ENCODE data around the gene BPIFA1.

DNA sequence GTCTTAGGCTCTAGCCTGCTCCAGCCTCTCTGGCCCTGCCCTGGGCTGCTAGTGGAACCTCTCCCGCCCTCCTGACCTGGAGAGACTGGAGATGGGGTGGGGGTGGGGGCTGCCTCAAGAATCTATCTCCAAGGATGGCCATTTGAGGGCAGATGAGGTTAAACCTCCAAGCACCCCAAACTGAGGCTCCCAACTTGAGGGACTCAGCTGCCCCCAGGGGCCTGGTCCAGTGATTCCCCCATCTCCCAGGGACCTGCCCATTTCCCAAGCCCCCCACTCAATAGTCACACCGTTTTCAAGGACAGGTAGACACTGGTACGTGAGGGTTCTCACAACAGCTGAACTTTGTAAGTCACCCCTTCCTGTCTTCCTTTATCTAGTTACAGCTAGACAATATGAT lies 40.1 kb downstream of the BPIFA1 start:
- TF ChIP-seq, protein P1, sequence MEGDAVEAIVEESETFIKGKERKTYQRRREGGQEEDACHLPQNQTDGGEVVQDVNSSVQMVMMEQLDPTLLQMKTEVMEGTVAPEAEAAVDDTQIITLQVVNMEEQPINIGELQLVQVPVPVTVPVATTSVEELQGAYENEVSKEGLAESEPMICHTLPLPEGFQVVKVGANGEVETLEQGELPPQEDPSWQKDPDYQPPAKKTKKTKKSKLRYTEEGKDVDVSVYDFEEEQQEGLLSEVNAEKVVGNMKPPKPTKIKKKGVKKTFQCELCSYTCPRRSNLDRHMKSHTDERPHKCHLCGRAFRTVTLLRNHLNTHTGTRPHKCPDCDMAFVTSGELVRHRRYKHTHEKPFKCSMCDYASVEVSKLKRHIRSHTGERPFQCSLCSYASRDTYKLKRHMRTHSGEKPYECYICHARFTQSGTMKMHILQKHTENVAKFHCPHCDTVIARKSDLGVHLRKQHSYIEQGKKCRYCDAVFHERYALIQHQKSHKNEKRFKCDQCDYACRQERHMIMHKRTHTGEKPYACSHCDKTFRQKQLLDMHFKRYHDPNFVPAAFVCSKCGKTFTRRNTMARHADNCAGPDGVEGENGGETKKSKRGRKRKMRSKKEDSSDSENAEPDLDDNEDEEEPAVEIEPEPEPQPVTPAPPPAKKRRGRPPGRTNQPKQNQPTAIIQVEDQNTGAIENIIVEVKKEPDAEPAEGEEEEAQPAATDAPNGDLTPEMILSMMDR (IDR thresholded peaks at IDR 0.05; ENCODE audit: insufficient read depth, low read length, poor library complexity, severe bottlenecking): no peak
- TF ChIP-seq EZH2phosphoT487 (conservative IDR thresholded peaks at IDR 0.05; ENCODE audit: low read length): no peak

Data from SU-DHL-6 (cell line).